PC-9 (cell line): Measurements from ENCODE around the gene COPA.

Source experiments
- CTCF ChIP-seq: fragments of 200-600 bp; sonication (generic); conservative IDR thresholded peaks from 2 replicates; pipeline ENCODE4 v1.6.1; 2017; ENCODE audit warnings: mixed run types, antibody characterized with exemption, mild to moderate bottlenecking, moderate library complexity
- EZH2 ChIP-seq: fragments of 200-600 bp; sonication (generic); IDR thresholded peaks from 2 replicates; pipeline ENCODE4 v1.8.0; 2017; ENCODE audit warnings: antibody characterized with exemption, low read depth

DNA sequence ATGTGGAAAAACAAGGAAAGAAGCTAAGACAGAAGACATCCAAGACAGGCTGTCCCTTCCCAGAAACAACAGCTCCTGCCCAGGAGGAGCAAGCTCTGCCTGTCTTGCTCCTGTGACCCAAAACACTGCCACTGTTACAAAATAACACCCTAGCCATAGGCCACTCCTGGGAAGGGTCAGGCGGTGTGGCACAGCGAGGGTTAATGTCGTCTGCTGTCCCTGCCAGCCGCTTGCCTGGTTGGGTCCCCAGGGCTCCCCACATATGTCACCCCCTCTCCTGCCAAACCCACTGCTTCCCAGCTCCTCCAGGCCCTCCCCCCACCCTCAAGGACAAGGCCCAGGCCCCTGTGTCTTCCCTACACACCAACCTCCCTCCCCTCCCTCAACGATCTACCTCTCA, 20.0 kb upstream of the COPA start:
- TF ChIP-seq CTCF (no peak), EZH2 (no peak)
